HG03095 (cell line): ENCODE data around the gene ME2.
"Not testable (repeated sequence)": the region's sequence is repeated elsewhere in the genome, so short reads cannot be mapped to it uniquely, and the experiment has no call there.

Source experiments
- ATAC-seq: cut with Tn5 transposase; IDR thresholded peaks from one replicate; pipeline ENCODE4 v1.9.1; 2021; ENCODE audit warnings: moderate library complexity; ENCODE audit not compliant: unreplicated experiment

ME2 gene

DNA sequence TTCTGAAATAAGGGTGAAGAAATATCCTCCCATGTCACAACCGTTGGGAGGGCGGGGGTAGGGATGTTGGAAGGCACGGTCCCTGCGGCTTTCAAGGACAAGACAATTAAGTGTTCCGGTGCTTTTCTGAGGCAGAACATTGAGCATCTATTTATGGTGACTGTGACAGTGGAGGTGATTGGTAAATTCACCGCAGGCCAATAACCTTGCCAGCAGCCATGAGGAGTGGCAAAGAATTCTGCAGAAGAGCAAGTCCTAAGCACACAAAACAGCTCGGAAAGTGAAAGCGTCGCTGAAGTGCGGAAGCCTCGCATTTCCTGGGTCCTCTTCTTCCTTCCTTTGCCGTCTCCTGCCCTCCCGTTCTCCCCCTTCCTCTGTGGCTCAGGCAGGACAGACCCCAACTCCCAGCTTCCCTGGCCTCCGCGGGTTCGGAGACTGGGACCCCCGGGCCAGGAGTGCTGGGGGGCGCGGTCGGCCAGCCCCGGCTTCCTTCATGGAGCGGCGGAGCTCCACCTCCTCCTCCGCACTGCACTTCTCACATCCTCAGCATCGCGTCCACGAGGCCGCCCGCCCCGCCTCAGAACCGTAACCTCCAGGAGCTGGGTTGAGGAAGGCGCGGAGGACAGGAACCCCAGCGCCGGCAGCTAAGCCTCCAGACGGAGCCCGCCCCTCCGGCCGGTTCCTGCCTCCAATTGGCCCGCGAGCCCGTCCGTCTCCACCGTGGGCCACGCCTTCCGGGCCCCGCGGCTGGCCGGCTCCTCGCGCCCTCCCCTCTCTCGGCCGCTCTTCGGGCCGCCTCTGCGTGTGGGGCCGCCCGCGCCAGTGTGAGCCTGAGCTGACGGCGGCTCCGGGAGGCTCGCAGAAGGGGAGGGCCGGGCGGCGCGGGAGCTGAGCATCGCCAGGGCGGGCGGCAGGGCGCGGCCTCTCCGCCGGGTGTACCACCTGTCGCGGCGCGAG is at the start of gene ME2:
Gene ME2, plus strand, starts transcription at position 774 of the 957 bp plus-strand sequence. CDS start 16,703 bp downstream, outside the sequence.
- peak; percentile 94 for ATAC-seq

DNA sequence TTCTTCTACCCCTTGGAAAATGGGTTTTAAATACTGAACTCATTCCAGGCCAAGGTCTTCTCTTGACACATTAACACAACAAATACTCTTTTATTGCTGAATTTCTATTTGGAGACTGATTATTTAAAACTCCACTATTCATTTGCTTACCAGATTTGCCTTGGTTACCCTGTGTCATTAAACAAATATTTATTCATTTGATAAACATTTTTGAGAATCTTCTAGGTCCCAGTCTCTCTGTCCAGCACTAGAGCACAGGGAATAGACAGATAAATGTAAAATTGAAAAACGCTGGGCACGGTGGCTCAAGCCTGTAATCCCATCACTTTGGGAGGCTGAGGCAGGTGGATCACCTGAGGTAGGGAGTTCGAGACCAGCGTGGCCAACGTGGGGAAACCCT is 49.3 kb upstream of the ME2 start:
- no peak for ATAC-seq

DNA sequence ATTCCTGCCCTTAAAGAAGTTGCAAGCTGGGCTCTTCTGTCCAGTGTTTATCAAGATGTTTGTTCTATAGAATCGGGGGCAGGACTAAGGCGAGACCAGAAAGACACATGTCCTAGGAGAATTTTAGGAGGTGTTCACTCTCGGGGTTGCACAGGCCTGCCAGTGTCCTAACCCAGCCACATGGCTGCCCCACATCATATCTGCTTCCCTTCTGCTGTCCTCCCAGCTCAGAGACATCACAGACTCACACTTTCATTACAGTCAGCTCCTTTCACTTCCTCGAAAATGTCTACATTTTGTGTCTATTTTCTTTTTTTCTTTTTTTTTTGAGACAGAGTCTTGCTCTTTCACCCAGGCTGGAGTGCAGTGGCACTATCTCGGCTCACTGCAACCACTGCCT is 48.4 kb upstream of the ME2 start:
- peak; percentile 56 for ATAC-seq

DNA sequence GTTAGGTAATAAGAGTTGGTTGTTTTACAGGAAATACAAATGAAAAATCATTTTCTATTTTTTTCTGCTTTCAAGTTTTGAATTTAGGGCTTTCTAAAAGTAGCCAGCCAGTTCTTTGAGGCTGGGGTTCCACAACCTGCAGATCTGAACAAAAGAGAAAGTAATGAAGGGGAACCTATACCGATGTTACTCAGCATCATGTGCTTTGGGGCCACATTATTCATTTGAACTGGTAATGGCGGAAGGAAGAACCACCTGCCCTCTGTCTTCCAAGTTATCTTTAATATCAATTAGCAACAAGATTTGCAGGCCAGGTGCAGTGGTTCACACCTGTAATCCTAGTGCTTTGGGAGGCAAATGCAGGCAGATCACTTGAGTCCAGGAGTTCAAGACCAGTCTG is 46.2 kb upstream of the ME2 start:
- ATAC-seq = peak; percentile 68

DNA sequence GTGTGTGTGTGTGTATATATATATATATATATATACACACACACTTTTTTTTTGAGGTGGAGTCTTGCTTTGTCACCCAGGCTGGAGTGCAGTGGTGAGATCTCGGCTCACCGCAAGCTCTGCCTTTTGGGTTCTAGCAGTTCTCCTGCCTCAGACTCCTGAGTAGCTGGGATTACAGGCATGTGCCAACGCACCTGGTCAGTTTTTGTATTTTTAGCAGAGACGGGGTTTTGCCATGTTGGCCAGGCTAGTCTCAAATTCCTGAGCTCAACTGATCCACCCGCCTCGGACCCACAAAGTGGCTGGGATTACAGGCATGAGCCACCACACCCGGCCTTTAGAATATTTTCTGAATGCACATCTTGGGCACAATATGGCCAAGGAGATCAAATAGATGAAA is 45.4 kb upstream of the ME2 start:
- not testable (repeated sequence) for ATAC-seq

DNA sequence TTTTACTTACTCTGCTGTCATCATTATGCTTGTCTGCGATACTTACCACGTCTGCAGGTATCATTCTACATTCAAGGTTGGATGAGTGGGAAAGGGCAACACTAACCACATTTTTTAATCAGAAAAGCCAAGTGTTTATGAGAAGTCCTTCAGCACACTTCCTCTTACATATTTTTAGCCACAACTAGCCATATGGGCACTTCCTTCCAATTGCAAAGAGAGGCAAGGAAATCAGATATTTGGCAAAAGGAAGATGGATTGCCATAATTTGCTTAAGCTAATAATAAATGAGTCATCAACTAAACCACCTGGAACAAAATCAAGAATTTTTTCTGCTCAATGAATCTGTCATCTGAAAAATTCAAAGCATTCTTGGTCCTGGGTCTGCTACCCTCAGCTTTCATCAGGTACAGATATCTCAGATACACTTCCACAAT is 42.4 kb upstream of the ME2 start:
- ATAC-seq = no peak

DNA sequence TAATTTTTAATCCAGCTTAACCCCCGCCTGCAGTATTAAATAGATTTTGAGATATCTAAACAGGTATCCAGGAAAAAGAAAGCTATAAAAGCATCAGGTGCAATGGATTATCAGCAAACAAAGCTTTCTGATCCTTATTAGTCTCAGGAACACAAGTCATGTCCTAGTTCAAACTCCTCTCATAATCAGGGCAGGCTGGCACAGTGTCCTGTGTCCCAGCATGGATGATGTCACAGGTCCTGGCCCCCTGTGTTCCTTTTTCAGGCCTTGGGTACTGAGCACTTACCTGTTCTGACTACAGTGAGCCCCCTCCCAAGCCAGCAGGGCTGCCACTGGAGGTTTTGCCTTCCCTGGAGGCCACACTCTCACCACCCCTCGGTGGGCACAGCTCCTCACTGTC is 39.6 kb upstream of the ME2 start:
- ATAC-seq = no peak

DNA sequence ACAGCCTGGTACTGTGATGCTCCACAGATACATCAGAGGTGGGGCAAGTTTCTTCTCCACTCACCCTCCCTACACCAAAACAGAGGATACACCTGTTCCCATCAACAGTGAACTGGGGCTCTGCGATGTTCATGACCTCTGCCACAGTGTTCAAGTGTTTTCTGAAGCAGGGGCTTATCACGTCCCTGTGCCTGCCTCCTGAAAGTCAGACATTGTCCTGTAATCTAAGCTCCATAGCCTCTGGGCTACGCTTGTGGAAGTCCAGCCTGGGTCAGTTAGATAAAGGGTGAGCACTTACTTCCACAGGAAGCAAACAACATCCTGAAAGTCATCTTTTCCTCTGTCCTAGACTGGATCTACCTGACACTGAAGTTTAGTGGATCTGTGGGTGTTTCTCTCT is 38.9 kb upstream of the ME2 start:
- no peak for ATAC-seq

DNA sequence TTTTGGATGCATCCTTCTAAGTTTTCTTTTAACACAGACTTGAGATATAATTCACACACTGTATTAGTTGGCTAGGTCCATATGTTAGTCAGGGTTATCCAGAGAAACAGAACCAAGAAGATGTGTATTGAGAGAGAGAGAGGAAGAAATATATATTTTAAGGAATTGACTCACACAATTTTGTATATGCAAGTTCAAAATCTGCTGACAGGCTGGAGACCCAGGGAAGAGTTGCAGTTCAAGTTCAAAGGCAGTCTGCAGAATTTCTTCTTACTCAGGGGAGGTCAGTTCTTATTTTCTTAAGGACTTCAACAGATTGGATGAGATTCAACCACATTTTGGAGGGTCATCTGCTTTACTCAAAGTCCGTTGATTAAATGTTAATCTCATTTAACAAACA is 36.1 kb upstream of the ME2 start:
- no peak for ATAC-seq

DNA sequence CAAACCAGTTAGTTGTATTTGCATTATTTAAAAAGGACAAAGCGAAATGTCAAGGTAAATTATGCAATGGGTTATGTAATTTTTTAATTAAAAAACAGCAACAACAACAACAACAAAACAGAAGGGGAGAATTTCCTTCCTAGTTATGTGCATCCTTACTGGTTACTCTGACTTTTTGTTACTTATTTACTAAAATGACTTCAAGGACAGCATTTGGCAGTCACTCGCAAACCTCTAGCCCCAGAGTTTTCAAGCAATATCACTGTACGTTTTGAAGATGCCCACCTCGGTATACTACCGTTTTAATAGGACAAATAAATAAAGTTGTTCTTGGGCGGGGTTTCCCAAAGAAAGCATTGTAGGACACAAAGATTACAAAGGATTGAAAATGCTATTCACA is 34.4 kb upstream of the ME2 start:
- ATAC-seq = no peak

DNA sequence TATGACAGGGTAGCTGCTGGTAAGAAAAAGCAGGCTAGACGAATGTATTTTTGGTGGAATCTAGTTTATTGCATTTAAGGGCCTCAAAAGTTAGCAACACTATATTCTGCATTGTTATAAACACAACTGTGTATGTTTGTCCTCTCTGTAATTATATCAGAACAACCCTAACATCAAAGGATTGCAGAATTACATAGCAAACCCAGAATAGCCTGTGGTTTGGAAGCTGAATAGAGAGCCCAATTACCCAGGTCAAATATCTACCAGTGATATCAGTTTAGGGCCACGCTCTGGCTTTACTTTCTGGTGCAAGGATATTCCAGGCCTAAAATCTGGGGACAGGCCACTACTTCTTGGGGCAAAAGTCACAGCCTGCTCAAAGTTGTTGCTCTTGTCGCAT is 34.0 kb upstream of the ME2 start:
- ATAC-seq = no peak

DNA sequence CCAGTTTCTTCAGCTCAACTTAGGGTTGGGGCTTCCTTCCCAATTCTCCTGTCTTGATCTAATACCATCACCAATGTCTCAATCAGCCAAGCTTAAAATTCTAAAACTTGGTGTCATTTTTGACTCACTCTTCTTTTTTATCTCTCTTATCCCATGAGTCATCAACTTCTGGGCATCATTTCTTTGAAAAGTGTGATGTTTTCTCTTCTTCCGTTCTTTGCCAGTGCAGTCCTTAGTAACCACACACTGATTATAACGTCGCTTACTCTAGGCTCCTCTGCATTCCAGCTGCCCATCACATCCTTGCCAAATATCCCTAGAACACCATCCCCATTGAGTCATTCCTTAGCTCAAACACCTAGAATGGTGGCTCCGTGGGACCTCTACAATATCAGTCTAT is 31.7 kb upstream of the ME2 start:
- no peak for ATAC-seq

DNA sequence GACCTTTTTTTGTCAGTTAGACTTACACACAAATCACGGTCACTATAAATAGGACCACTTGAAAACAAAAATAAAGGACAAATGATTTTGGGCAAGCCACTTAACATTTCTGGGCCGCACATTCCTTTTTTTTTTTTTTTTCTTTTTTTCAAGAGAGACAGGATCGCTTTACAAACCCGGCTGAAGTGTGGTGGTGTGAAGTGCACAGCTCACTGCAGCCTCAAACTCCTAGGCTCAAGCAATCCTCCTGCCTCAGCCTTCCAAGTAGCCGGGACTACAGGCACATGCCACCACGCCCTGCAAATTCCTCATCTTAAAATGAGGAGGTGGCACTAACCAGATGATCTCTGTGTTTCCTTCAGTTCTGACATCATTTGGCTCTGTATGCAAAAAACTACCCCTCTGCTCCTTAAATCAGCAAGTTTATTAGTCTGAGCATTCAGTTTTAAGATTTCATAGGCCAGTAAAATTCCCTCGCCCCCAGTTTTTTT is 30.8 kb upstream of the ME2 start:
- no peak for ATAC-seq

DNA sequence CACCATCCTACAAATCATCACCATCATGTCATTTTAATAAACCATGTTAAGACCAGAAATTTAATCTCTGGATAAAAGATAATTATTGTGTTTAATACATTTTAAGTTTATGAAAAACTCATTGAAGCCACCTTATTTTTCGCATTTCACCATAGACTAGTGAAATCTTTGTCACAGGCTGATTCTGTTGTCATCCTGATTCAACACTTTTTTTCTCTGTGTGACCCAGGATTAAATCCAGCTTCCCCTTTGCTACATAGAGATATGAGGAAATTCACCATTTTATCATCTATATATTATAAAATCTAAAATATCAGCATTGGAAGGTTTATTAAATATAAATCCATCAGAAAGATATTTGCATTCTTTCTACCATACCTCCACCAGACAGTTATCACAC is 29.9 kb upstream of the ME2 start:
- ATAC-seq = no peak

DNA sequence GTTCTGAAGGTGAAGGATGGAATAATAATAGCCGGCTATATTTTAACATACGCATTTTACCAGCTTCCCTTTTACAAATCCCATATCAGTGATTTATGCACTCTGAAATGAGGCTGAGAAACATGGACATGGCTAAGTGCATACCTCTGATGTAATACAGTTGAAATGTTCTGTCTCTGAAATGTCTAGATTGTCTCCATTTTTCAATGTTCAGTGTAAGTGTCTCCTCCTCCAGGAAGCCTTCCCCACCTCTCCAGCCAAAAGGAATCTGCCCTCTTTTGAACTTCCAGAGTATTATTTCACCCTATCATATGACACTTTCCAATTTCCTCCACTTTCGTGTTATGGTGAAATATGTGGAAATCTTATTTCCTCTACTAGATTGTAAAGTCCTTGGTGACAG is 29.5 kb upstream of the ME2 start:
- no peak for ATAC-seq

DNA sequence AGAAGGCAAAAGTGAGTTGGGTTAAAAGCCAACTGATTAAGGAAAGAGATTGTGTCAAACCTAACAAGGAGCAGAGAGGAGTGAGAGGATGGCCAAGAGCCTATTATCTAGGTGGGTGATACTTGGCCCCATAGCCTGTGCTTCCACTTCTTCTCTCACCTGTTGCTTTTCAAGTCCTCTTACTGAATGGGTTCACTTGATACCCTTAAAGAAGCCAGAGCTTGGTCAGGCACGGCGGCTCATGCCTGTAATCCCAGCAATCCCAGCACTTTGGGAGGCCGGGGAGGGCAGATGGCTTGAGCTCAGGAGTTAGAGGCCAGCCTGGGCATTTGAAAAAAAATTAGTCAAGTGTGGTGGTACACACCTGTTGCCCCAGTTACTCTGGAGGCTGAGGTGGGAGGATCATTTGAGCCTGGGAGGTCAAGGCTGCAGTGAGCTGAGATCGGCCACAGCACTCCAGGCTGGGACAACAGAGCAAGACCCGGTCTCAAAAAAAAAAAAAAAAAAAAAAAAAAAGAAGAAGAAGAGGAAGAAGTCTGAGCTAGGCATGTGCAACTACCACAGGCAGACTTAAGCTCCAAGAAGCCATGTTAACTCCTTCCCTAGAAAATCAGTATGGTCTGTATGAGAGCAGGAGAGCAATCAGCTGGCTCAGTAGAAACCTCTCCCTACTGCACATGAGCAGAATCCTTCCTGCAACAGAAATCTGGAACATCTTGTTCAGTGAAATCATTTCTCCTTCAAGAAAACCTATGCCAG is 28.4 kb upstream of the ME2 start:
- no peak for ATAC-seq

DNA sequence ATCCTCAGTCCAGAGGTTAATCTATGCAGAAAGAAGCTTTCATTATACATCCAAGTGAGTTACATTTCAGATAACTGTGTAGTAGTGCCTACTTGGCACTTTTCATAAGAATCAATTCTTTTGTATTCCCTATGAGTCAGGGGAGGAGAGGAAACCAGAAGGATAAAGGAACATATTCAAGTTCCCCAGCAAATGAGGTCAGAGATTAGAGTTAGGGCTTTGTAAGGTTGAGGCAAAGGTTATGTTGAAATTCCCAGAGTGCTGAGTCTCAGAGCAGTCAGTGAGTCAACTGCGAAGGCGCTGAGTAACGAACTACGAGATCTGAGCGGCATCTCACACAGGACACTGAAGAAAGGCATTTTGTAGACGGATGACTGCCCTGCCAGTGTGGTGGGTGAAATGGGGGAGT is 25.1 kb upstream of the ME2 start:
- ATAC-seq = no peak

DNA sequence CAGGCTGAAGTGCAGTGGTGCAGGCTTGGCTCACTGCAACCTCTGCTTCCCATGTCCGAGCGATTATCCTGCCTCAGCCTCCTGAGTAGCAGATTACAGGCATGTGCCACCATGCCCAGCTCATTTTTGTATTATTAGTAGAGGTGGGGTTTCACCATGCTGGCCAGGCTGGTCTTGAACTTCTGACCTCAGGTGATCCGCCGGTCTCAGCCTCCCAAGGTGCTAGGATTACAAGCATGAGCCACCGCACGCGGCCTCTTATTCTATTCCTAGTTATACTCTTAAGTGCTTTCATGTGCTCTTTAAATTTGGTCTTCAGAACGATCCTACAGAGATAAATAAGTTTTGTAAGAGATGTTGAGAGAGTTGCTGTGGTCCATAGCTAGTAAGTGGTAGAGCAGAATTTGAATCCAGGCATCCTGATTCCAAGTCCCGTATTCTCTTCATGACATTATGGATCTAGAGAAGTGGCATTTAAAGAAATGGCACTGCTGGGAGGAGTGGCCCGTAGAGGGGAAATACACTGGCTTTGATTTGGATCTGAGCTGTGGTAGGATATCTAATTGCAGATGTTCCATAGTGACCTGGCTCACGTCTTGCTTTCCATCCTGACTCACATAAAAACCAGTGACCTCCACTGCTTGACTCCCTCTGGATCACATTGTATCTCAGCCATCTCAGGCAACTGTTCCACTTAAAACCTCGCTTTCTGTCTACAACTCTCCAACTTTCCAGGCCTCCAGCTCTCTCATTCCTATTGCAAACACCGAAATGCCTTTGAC is 22.8 kb upstream of the ME2 start:
- ATAC-seq = no peak

DNA sequence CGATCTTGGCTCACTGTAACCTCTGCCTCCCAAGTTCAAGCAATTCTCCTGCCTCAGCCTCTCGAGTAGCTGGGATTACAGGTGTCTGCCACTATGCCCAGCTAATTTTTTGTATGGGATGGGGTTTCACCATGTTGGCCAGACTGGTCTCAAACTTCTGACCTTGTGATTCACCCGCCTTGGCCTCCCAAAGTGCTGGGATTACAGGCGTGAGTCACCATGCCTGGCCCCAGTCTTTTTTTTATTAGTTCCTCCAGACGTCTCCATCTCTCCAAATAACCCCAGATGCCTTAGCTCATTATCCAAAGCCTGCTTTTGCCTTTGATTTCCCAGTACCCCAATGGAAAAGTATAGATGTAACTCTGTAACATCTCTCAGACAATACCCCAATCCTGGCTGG is 21.8 kb upstream of the ME2 start:
- not testable (repeated sequence) for ATAC-seq

DNA sequence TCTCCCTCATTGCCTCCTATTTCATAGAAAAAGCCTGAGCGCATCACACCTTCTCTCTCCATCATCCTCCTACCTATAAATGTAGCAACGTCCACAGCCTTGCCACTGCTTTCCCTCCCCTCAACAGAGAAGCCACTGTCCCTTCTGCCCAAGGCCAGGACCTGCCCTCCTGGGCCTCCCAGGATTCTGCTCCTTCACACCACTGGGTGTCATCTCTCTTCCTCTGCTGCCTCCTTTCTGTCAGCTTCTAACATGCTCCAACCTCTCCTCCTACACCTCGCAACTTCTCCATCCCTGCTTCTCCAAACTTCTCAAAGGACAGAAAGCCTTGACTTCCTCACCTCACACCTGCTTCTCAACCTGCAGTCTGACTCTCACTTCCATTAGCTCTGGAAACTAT is 21.2 kb upstream of the ME2 start:
- no peak for ATAC-seq
